ENCODE results near the gene S1PR4. TPM values are rescaled to one million over a fixed set of nuclear protein-coding genes. Genes with fewer than 3 reads are reported as not detected.
"Not testable (repeated sequence)": the region's sequence is repeated elsewhere in the genome, so short reads cannot be mapped to it uniquely, and the experiment has no call there.

The S1PR4 gene
- total RNA-seq, 4 donors from 2014 or later: 1.1 to 35.3 (median 9.4) TPM

GRCh38 chr19:3152419-3152780 lies 26.2 kb upstream of the S1PR4 start:
- DNase-seq (ENCODE audit: low spot score) (no peak), ATAC-seq (ENCODE audit: low FRiP score) (no peak)
- no peak for TF ChIP-seq CTCF (IDR thresholded peaks at IDR 0.05)

DNA sequence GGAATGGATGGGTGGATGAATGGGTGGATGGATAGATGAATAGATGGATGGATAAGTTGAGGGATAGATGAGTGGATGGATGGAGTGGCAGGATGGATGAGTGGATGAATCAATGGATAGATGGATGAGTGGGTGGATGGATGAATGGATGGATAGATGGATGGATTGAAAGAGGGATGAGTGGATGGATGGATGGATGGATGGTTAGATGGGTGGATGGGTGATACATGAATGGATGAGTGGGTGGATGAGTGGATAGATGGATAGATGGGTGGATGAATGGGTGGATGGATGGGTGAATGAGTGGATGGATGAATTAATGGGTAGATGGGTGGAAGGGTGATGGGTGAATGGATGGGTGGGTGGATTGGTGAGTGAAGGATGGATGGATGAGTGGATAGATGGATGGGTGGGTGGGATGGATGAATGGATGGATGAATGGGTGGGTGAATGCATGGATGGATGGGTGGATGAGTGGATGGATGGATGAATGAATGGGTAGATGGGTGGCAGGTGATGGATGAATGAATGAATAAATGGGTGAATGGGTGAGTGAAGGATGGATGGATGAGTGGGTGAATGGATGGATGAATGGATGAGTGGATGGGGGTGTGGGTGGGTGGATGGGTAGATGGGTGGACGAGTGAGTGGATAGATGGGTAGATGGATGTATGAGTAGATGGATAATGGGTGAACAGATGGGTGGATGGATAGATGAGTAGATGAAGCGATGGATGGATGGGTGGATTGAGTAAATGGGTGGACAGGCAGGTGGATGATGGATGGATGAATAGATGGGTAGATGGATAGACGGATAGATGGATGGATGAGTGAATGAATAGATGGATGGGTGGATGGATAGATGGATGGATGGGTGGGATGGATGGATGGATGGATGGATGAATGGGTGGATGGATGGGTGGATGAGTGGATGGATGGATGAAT lies 25.0 kb upstream of the S1PR4 start:
- ATAC-seq (ENCODE audit: low FRiP score) (no peak), DNase-seq (ENCODE audit: low spot score) (no peak)
- no peak for TF ChIP-seq CTCF (IDR thresholded peaks at IDR 0.05)

DNA sequence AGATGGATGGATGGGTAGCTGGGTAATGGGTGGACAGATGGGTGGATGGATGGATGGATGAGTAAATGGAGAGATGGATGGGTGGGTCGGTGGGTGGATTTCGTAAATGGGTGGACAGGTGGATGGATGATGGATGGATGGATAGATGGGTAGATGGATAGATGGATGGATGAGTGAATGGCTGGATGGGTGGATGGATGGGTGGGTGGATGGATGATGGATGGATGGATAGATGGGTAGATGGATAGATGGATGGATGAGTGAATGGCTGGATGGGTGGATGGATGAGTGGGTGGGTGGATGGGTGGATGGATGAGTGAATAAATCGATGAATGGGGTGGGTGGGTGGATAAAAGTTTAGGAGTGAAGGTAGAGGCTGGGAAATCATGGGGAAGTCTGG lies 24.1 kb upstream of the S1PR4 start:
- not testable (repeated sequence) for ATAC-seq (ENCODE audit: low FRiP score); DNase-seq (ENCODE audit: low spot score)

DNA sequence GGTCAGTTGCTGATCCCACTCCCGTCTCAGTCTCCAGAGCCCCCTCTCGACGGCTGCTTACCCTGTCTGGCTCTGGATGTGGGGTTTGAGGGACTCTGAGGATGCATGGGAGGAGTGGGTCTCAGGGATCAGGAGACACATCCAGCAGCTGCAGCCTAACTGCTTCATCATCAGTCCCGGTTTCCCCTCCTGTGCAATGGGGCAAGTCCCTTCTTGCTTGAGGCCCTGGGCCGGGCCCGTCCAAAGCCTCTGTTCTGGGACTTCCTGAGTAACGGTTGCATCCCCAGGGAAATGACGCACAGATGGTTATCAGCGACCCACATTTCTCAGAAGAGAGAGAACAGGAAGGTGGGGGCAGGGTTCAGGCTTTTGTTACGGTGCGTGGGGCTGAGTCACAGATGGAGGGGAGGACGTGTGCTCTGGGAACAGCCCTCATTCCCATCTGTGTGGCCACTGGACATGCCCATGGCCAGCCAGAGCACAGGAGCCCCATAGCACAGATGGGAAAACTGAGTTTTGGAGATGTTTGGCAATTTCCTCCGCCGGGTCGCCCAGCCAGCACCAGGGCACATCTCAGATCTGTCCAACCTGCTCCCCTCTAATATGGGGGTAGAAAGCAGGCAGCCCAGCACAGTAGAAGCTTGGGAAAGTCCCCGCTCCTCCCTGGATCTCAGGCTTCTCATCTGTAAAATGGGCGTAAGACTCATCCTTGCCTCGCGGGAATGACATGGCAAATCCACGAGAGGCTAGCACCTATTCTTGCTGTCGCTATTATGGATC lies 23.4 kb upstream of the S1PR4 start:
- ATAC-seq (ENCODE audit: low FRiP score): peak; percentile 76
- TF ChIP-seq CTCF (IDR thresholded peaks at IDR 0.05): no peak
- DNase-seq (ENCODE audit: low spot score): peak; percentile 46

DNA sequence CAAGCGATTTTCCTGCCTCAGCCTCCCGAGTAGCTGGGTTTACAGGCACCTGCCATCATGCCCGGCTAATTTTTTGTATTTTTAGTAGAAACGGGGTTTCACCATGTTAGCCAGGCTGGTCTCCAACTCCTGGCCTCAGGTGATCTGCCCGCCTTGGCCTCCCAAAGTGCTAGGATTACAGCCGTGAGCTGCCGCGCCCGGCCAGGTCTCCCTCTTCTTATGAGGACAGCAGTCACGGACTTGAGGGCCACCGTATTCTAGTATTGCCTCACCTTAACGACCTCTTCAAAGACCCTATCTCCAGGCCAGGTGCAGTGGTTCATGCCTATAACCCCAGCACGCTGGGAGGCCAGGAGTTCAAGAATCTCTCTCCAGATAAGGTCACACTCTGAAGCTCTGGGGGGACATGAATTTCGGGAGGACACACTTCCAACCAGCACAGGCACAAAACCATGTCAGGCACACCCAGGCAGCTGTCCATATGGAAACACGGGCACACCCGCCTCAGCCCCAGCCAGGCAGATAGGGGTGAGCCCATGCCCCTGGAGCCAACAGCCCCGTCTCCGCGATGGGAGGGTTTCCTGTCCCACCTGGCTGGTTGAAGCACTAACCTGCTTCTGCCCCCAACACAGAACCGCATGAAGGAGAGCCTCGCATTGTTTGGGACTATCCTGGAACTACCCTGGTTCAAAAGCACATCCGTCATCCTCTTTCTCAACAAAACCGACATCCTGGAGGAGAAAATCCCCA lies 21.3 kb upstream of the S1PR4 start:
- no peak for TF ChIP-seq CTCF (IDR thresholded peaks at IDR 0.05)
- ATAC-seq (ENCODE audit: low FRiP score) (no peak), DNase-seq (ENCODE audit: low spot score) (no peak)

DNA sequence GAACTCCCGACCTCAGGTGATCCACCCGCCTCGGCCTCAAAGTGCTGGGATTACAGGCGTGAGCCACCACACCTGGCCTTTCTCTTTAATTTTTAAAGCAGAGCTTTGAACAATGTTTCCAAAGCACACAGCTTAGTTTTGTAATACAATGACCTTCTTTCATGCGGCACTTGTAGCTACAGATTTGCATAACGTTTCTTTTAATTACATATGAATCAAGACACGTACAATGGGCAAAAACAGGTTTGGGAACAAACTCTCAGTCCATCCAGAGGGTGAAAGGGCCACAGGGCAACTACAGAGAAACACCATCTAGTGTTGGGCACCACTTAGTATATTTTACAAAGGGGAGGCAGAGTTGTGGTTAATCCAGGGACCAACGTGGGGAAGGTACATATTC lies 19.0 kb upstream of the S1PR4 start:
- DNase-seq (ENCODE audit: low spot score) (no peak), ATAC-seq (ENCODE audit: low FRiP score) (no peak)
- TF ChIP-seq CTCF (IDR thresholded peaks at IDR 0.05): no peak

DNA sequence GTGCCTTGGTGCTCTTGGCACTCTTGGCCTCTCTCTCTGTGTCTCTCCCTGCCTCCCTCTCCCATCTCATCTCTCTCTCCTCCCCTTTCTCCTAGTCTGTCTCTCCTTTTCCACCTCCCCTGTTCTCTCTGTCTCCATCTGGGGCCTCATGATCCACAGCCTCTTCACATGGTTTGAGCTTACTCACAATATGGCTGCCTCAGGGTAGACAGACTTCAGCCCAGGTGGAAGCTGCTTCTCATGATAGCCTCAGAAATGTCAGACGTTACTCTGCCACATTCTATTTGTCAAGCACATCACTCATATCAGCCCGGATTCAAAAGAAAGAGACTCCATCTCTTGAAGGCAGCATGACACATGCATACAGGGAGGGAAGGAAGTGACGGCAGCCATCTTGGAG lies 18.4 kb upstream of the S1PR4 start:
- DNase-seq (ENCODE audit: low spot score) (no peak), ATAC-seq (ENCODE audit: low FRiP score) (no peak)
- TF ChIP-seq CTCF (IDR thresholded peaks at IDR 0.05): no peak

Measured in omental fat pad (tissue), 4 donors.